ENCODE results near the gene RNF126.
"Not testable (repeated sequence)": the region's sequence is repeated elsewhere in the genome, so short reads cannot be mapped to it uniquely, and the experiment has no call there.

Gene RNF126

GRCh38 chr19:698529-698928, 35.5 kb upstream of the RNF126 start:
- H3K27me3 ChIP-seq (ENCODE audit: control insufficient read depth in 3 of 3, insufficient read depth in 3 of 3, low read depth in 1 of 3, low read length in 3 of 3), result peaks cover 0 to 14% (median 0%) of the 10 kb centered on the region in 3 experiments
- not testable (repeated sequence) for H2AK5ac ChIP-seq (ENCODE audit: low read depth, low read length); H3K9ac ChIP-seq (ENCODE audit: low read depth, low read length, poor library complexity); H3K79me1 ChIP-seq (ENCODE audit: low read depth, low read length); H3K36me3 ChIP-seq (replicated peaks in 1 of 2; ENCODE audit: control insufficient read depth in 2 of 2, insufficient read depth in 2 of 2, low read length in 2 of 2); H3K4me2 ChIP-seq (ENCODE audit: insufficient read depth, low read length, poor library complexity, severe bottlenecking); H2AFZ ChIP-seq (ENCODE audit: low read length); H2BK5ac ChIP-seq (ENCODE audit: low read length); H2BK12ac ChIP-seq (ENCODE audit: low read length); H4K8ac ChIP-seq (ENCODE audit: low read depth, low read length); H3K18ac ChIP-seq (ENCODE audit: low read length); H3K4me3 ChIP-seq (ENCODE audit: low read length in 2 of 2); H2BK15ac ChIP-seq (ENCODE audit: low read length); DNase-seq (ENCODE audit: low spot score); H4K91ac ChIP-seq (ENCODE audit: low read depth, low read length, poor library complexity); H3K27ac ChIP-seq (replicated peaks; ENCODE audit: low read length); H3K23ac ChIP-seq (ENCODE audit: low read depth, low read length, poor library complexity); H3K4me1 ChIP-seq (ENCODE audit: control insufficient read depth in 2 of 2, insufficient read depth in 1 of 2, low read depth in 1 of 2, low read length in 2 of 2); H3K9me3 ChIP-seq (replicated peaks in 1 of 2; ENCODE audit: control insufficient read depth in 2 of 2, insufficient read depth in 1 of 2, low read depth in 1 of 2, low read length in 2 of 2); H3K4ac ChIP-seq (ENCODE audit: low read length); H2BK120ac ChIP-seq (ENCODE audit: low read depth, low read length); H3K14ac ChIP-seq (ENCODE audit: low read length)
- WGBS, 2 donors (ENCODE audit: extremely low coverage in 2 of 2, insufficient read length in 2 of 2, insufficient replicate concordance in 1 of 2), result no CpG with 5 or more reads among the region's 15 CpGs

- DNase-seq (ENCODE audit: low spot score), result no peak
- Histone ChIP-seq H3K4me1 (ENCODE audit: control insufficient read depth in 2 of 2, insufficient read depth in 1 of 2, low read depth in 1 of 2, low read length in 2 of 2) (no peaks in the 10 kb centered on the region), H2AK5ac (ENCODE audit: low read depth, low read length) (peak within 1 kb of the TSS; percentile 43), H2BK5ac (ENCODE audit: low read length) (peak within 1 kb of the TSS; percentile 35), H3K9ac (ENCODE audit: low read depth, low read length, poor library complexity) (no peak within 1 kb of the TSS), H4K91ac (ENCODE audit: low read depth, low read length, poor library complexity) (no peak within 1 kb of the TSS), H3K14ac (ENCODE audit: low read length) (peak within 1 kb of the TSS; percentile 38), H3K23ac (ENCODE audit: low read depth, low read length, poor library complexity) (no peak within 1 kb of the TSS), H2BK12ac (ENCODE audit: low read length) (no peak within 1 kb of the TSS), H3K18ac (ENCODE audit: low read length) (peak within 1 kb of the TSS; percentile 80), H3K79me1 (ENCODE audit: low read depth, low read length) (no peaks in the 10 kb centered on the region), H3K4me3 (ENCODE audit: low read length in 2 of 2) (no peak within 1 kb of the TSS), H2AFZ (ENCODE audit: low read length) (peak within 1 kb of the TSS; percentile 68), H3K4ac (ENCODE audit: low read length) (no peak within 1 kb of the TSS), H3K9me3 (replicated peaks in 1 of 2; ENCODE audit: control insufficient read depth in 2 of 2, insufficient read depth in 1 of 2, low read depth in 1 of 2, low read length in 2 of 2) (no peaks in the 10 kb centered on the region), H4K8ac (ENCODE audit: low read depth, low read length) (no peak within 1 kb of the TSS), H3K27me3 (ENCODE audit: control insufficient read depth in 3 of 3, insufficient read depth in 3 of 3, low read depth in 1 of 3, low read length in 3 of 3) (peaks cover 0 to 14% (median 0%) of the 10 kb centered on the region in 3 experiments), H2BK120ac (ENCODE audit: low read depth, low read length) (no peak within 1 kb of the TSS), H2BK15ac (ENCODE audit: low read length) (no peak within 1 kb of the TSS), H3K27ac (replicated peaks; ENCODE audit: low read length) (no peak within 1 kb of the TSS), H3K4me2 (ENCODE audit: insufficient read depth, low read length, poor library complexity, severe bottlenecking) (no peak within 1 kb of the TSS), H3K36me3 (replicated peaks in 1 of 2; ENCODE audit: control insufficient read depth in 2 of 2, insufficient read depth in 2 of 2, low read length in 2 of 2) (no peaks in the 10 kb centered on the region)
- WGBS, 2 donors (ENCODE audit: extremely low coverage in 2 of 2, insufficient read length in 2 of 2, insufficient replicate concordance in 1 of 2), result no CpG with 5 or more reads among the region's 31 CpGs
These were observed 32.4 kb upstream of the RNF126 start, which contains the start of gene PRSS57 for GRCh38 chr19:695352-695949. PRSS57 (minus strand) TSS chr19:695452; CDS start chr19:695430, 22 bp downstream.

DNA sequence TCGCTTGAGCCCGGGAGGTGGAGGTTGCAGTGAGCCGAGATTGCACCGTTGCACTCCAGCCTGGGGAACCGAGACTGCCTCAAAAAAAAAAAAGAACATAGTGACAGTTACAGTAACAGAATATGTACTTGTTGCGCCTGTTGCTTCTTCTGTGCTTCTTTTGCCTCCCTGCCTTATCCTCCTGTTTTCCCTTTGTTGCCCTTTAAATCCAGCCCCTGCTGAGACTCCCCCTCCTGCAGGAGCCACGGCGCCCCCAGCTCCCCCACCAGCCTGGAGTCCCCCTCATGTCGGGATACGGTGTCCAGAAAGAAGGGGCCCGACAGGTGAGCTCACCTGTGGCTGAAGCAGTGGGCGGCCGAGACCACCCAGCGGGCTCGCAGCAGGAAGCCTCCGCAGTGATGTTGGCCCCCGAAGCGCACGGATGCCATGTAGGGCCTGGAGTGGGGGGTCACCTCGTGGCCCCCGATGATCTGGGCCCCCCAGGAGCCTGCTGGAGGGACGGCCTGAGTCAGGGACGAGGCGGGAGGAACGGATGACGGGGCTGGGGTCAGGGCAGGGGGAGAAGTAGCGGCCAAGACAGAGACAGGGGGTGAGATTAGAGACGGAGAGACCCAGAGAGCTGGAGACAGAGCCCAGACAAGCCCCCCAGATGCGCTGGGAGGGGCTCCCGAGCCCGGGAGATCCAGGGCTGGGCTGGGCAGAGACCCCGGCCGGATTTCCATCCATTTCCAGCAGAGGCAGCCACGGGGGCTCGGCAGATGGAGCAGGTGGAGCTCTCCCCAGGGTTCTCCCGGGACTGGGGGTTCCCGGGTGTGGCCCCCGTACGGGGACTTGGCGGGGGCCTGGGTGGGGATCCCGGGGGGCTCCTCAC, 31.7 kb upstream of the RNF126 start:
- Histone ChIP-seq H4K91ac (ENCODE audit: low read depth, low read length, poor library complexity) (no peak overlapping the region), H3K4me1 (ENCODE audit: control insufficient read depth in 2 of 2, insufficient read depth in 1 of 2, low read depth in 1 of 2, low read length in 2 of 2) (no peaks in the 10 kb centered on the region), H4K8ac (ENCODE audit: low read depth, low read length) (no peak overlapping the region), H2BK15ac (ENCODE audit: low read length) (no peak overlapping the region), H3K9me3 (replicated peaks in 1 of 2; ENCODE audit: control insufficient read depth in 2 of 2, insufficient read depth in 1 of 2, low read depth in 1 of 2, low read length in 2 of 2) (no peaks in the 10 kb centered on the region), H3K18ac (ENCODE audit: low read length) (peak overlapping the region; percentile 80), H2BK120ac (ENCODE audit: low read depth, low read length) (no peak overlapping the region), H3K79me1 (ENCODE audit: low read depth, low read length) (no peaks in the 10 kb centered on the region), H2AK5ac (ENCODE audit: low read depth, low read length) (no peak overlapping the region), H3K36me3 (replicated peaks in 1 of 2; ENCODE audit: control insufficient read depth in 2 of 2, insufficient read depth in 2 of 2, low read length in 2 of 2) (no peaks in the 10 kb centered on the region), H3K14ac (ENCODE audit: low read length) (peak overlapping the region; percentile 38), H3K27ac (replicated peaks; ENCODE audit: low read length) (no peak overlapping the region), H3K27me3 (ENCODE audit: control insufficient read depth in 3 of 3, insufficient read depth in 3 of 3, low read depth in 1 of 3, low read length in 3 of 3) (peaks cover 0 to 14% (median 0%) of the 10 kb centered on the region in 3 experiments), H2BK5ac (ENCODE audit: low read length) (peak overlapping the region; percentile 35), H3K23ac (ENCODE audit: low read depth, low read length, poor library complexity) (no peak overlapping the region), H3K4me2 (ENCODE audit: insufficient read depth, low read length, poor library complexity, severe bottlenecking) (no peak overlapping the region), H3K4me3 (ENCODE audit: low read length in 2 of 2) (no peak overlapping the region), H3K4ac (ENCODE audit: low read length) (no peak overlapping the region), H2BK12ac (ENCODE audit: low read length) (no peak overlapping the region), H2AFZ (ENCODE audit: low read length) (peak overlapping the region; percentile 68), H3K9ac (ENCODE audit: low read depth, low read length, poor library complexity) (no peak overlapping the region)
- DNase-seq (ENCODE audit: low spot score), result no peak
- no CpG with 5 or more reads among the region's 41 CpGs for WGBS, 2 donors (ENCODE audit: extremely low coverage in 2 of 2, insufficient read length in 2 of 2, insufficient replicate concordance in 1 of 2)

DNA sequence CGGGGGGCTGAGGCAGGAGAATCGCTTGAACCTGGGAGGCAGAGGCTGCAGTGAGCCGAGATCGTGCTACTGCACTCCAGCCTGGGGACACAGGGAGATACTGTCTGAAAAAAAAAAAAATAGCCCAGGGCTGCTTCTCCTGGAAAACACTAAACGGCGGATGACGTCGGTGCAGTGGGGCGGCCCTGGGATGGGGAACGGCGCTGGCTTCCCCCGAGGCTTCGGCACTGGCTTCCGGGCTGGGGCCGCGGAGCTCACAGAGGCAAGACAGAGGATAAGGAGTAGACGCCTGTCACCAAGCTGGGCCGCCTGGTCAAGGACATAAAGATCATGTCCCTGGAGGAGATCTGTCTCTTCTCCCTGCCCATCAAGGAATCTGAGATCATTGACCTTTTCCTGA, 27.2 kb upstream of the RNF126 start:
- H2BK120ac ChIP-seq (ENCODE audit: low read depth, low read length), result no peak overlapping the region
- H3K4me2 ChIP-seq (ENCODE audit: insufficient read depth, low read length, poor library complexity, severe bottlenecking), result no peak overlapping the region
- no peaks in the 10 kb centered on the region for H3K79me1 ChIP-seq (ENCODE audit: low read depth, low read length)
- H3K9ac ChIP-seq (ENCODE audit: low read depth, low read length, poor library complexity), result no peak overlapping the region
- H4K91ac ChIP-seq (ENCODE audit: low read depth, low read length, poor library complexity), result no peak overlapping the region
- DNase-seq (ENCODE audit: low spot score), result no peak
- no peak overlapping the region for H2BK5ac ChIP-seq (ENCODE audit: low read length)
- peaks cover 0 to 6% (median 0%) of the 10 kb centered on the region in 3 experiments for H3K27me3 ChIP-seq (ENCODE audit: control insufficient read depth in 3 of 3, insufficient read depth in 3 of 3, low read depth in 1 of 3, low read length in 3 of 3)
- no peak overlapping the region for H2AK5ac ChIP-seq (ENCODE audit: low read depth, low read length)
- no peak overlapping the region for H3K18ac ChIP-seq (ENCODE audit: low read length)
- H3K4me1 ChIP-seq (ENCODE audit: control insufficient read depth in 2 of 2, insufficient read depth in 1 of 2, low read depth in 1 of 2, low read length in 2 of 2), result no peaks in the 10 kb centered on the region
- no peak overlapping the region for H2AFZ ChIP-seq (ENCODE audit: low read length)
- H3K9me3 ChIP-seq (replicated peaks in 1 of 2; ENCODE audit: control insufficient read depth in 2 of 2, insufficient read depth in 1 of 2, low read depth in 1 of 2, low read length in 2 of 2), result peaks cover 0 to 4% of the 10 kb centered on the region in 2 donors
- H3K27ac ChIP-seq (replicated peaks; ENCODE audit: low read length), result no peak overlapping the region
- H3K14ac ChIP-seq (ENCODE audit: low read length), result no peak overlapping the region
- no peak overlapping the region for H3K4me3 ChIP-seq (ENCODE audit: low read length in 2 of 2)
- H3K36me3 ChIP-seq (replicated peaks in 1 of 2; ENCODE audit: control insufficient read depth in 2 of 2, insufficient read depth in 2 of 2, low read length in 2 of 2), result no peaks in the 10 kb centered on the region
- no peak overlapping the region for H2BK15ac ChIP-seq (ENCODE audit: low read length)
- no peak overlapping the region for H3K23ac ChIP-seq (ENCODE audit: low read depth, low read length, poor library complexity)
- no CpG with 5 or more reads among the region's 18 CpGs for WGBS, 2 donors (ENCODE audit: extremely low coverage in 2 of 2, insufficient read length in 2 of 2, insufficient replicate concordance in 1 of 2)
- H3K4ac ChIP-seq (ENCODE audit: low read length), result no peak overlapping the region
- no peak overlapping the region for H2BK12ac ChIP-seq (ENCODE audit: low read length)
- H4K8ac ChIP-seq (ENCODE audit: low read depth, low read length), result no peak overlapping the region
